Bone marrow (tissue), 2 donors: Measurements from ENCODE around the gene ATP11A.
A peak's percentile ranks its signal among the peaks of the same experiment; 100 is the strongest.
"Not testable (repeated sequence)": the region's sequence is repeated elsewhere in the genome, so short reads cannot be mapped to it uniquely, and the experiment has no call there.

ENCODE experiments used
- DNase-seq, 2 donors: peaks; one replicate each; lab custom pipeline; 2025; lab: John Stamatoyannopoulos, UW

Gene ATP11A

DNA sequence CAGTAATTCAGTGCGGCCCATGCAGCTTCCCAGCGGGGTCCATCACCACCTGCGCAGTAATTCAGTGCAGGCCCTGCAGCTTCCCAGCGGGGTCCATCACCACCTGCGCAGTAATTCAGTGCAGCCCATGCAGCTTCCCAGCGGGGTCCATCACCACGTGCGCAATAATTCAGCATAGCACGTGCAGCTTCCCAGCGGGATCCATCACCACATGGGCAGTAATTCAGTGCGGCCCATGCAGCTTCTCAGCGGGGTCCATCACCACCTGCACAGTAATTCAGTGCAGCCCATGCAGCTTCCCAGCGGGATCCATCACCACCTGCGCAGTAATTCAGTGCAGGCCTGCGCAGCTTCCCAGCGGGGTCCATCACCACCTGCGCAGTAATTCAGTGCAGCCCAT lies 173.5 kb downstream of the ATP11A start:
- DNase-seq: not testable (repeated sequence)

DNA sequence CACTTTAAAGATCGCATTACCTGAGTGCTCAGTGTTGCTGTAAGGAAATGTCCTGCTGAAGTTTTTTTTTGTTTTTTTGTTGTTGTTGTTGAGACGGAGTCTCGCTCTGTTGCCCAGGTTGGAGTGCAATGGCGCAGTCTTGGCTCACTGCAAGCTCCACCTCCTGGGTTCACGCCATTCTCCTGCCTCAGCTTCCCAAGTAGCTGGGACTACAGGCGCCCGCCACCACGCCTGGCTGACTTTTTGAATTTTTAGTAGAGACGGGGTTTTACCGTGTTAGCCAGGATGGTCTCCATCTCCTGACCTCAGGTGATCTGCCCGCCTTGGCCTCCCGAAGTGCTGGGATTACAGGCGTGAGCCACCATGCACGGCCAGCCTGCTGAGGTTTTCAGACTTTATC lies 175.6 kb downstream of the ATP11A start:
- DNase-seq: not testable (repeated sequence)

DNA sequence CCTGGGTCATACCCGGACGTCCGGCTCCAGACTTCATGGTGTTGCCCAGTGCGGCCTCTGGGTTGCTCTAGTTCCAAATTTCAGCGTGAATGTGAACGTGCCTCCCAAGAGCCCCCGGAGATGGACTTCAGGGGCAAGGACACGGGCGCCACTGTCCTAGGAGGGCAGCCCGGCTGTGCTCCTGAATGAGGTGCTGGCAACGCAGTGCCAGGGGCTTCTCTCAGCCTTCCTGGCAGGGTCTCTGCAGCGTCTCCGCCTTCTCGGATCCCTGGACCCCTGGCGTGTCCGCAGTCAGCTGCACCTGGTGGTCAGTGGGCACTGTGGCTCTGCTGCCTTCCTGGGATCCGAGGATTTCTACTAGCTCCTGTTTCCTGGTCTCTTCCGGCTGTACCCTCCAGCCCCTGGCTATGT lies 177.5 kb downstream of the ATP11A start:
- no peak for DNase-seq

DNA sequence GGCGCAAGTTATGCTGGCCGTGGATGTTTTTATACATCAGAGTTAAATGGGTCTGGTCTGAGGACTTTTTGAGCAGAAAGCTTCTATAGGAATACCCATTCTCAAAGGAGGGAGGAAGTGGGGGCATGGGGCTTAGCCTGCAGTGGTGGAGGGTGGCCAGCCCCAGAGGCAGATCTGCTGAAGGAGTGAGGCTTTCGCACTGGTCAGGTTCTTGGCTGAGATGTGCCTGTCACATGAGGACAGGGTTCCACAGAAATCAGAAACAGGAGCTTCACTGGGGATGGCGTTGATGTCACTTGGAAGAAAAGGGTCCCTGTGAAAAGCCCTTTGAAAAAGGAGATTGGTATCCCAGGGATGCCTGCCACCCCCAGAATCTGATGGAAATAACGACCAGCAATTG lies 178.5 kb downstream of the ATP11A start:
- no peak for DNase-seq

DNA sequence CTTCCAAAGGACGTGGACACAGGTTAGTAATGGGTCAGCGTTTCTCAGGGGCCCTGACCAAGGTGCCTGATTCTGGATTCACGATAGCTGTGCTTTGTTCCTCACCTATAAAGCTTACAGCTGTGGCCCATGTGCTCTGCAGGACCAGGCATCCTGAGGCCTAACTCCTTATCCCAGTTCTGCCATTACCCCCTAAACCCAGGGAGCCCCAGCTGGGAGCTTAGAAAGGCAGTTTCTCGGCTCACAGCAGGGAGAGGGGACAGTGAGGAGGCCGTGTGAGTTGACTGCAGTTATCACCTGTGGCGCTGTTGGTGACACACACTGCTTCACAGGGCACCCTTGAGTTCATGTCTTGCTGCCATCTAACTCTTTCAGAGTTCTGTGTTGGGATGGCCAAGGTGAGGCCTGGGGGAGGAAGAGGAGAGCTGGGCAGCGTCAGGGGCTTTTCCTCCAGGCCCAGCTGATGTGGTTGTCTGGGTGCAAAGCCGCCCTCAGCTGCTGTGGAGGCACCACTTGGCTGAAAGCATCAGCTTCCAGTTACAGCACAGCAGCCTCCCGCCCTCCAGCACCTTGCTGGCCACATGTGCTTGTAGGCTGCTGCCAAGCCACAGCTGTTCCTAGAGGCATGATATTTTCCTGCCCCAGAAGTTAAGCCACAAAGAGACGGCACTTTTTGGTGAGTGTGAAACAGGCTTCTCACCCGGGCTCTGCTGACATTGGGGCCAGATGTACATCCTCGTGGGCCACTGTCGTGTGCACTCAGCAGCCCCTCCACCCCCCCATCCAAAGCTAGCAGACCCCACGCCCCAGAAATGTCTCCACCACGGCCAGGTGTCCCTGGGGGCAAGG lies 179.6 kb downstream of the ATP11A start:
- no peak for DNase-seq

DNA sequence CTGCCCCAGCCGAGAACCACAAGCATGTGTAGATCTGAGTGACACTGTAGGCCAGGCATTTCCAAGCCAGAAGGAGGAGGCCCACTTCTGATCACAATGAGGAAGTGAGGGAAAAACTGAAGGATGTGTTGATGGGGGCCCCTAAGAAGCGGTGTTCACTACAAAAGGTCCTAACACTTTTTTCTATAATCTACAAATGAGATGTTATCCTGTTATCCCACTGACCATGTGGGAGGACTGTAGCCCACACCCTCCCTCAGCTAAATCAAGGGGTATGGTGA lies 180.2 kb downstream of the ATP11A start:
- no peak for DNase-seq

DNA sequence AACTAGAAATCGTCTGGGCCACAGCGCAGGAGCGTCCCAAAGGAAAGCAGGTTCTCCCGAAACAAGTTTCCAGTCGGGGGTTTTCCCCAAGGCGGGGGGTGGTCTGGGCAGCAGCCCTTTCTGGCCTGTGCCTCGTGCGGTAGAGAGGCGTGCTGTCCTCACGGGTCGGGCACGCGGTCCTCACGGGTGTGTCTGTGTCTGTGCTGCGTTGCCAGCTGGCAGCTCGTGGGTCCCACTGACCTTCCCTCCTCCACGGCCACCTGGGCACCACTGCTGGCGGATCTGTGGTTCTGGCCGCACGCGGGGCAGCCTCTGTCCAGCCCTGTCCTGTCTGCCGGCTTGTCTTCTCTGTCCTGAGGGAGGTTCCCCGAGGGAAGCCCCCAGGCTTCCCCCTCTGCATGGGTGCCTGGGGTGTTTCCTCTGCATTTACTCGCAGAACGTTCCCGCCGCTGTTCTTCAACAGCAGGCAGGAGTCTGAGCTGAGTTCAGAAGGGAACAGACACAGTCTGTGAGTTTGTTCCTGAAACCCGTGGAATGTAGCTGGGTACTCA lies 181.0 kb downstream of the ATP11A start:
- DNase-seq: no peak

DNA sequence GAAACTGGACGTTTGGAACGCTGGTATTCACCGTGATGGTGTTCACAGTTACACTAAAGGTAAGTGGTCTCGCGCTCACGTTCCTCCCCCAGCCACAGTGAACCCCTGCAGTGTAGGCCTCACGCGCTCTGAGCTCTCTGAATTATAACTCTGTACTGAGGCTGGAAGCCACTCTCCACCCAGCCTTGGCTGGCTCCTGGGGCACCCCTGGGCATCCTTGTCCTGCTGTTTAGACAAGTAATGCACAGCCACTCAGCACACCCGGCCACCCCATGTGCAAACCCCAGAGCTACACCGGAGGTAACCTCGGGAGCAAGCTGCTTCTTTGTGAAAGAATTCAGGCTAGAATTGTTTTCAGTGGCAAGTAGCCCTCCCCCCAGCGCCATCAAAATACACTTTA lies 181.9 kb downstream of the ATP11A start:
- no peak for DNase-seq

DNA sequence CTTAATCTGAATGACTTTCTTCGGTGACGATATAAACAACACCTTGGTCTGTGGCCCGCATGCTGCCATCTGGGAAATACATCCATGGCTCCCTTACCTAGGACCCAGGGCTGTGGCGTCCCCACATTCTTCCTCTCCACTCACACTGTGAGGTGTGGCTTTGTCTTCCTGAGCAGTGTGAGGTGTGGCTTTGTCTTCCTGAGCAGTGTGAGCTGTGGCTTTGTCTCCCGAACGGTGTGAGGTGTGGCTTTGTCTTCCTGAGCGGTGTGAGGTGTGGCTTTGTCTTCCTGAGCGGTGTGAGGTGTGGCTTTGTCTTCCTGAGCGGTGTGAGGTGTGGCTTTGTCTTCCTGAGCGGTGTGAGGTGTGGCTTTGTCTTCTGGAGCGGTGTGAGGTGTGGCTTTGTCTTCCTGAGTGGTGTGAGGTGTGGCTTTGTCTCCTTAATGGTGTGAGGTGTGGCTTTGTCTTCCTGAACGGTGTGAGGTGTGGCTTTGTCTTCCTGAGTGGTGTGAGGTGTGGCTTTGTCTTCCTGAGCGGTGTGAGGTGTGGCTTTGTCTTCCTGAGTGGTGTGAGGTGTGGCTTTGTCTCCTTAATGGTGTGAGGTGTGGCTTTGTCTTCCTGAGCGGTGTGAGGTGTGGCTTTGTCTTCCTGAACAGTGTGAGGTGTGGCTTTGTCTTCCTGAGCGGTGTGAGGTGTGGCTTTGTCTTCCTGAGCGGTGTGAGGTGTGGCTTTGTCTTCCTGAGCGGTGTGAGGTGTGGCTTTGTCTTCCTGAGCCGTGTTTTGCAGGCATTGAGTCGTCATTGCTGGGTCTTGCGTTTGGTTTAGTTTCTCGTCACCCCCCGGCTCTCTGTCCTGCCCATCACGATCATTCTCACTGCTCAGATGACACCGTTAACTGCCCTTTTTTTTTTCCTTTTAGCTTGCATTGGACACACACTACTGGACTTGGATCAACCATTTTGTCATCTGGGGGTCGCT lies 183.1 kb downstream of the ATP11A start:
- not testable (repeated sequence) for DNase-seq

DNA sequence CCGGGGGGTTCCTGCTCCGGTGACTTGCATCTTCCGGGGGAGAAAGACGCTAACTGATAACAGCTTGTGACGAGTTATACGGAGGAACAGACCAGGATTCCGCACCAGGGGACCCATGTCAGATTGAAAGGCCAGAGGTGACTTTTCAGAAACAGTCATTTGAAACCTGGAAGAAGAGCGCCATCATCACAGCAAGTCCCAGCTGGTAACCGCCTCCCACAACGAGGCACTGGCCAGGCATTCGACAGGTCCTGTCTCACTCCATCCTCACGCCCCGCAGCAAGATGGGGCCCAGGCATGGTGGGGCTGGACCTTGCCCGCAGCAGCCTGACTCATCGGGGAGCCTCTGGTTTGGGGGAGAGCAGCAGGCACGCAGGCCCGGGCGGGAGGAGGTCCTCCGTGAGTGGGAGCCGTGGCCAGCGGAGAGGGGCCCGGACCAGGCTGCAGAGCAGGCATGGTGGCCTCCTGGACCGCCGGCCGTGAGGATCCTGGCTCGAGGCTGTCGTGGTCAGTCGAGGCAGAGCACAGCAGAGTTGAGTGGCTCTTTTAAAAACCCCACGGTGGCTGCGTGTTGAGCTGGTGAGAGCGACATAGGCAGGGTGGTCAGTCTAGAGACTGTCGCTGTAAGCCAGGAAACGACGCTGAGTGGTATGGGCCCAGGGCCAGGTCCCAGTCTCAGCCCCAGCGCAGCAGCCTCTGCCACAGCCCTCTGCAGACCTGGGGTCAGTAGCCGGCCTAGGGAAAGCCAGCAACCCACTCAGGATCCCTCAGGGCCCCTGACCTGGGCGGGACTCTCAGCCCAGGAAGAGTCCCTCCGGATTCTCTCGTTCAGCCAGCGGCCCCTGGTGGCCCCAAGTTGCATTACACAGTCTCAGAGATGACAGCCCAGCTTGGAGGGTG lies 184.3 kb downstream of the ATP11A start:
- peak; percentile 14 to 26 for DNase-seq

DNA sequence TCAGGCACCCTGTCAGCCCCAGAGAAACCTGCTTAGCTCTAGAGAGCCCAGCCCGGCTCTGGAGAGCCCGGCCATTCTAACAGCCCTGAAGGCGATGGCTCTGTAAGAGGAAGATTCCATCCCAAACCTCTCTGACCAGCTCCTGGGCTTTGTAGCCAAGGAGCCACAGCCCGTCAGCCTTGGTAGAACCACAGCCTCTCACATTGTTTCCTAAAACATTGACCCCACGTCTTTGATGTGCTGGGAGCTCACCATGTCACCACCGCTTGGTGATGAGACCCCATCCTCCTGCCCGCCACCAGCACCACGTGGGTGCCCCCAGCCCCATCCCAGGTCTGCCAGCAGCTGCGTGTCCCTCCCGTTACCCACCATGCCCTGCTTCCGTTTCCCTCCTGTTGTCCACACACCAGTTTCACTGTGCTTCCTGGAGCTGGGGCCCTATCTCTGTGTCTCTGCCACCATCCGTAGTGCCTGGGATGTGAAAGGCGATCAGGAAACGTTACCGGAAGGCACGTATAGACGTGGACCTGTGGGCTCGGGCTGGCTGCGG lies 185.0 kb downstream of the ATP11A start:
- no peak for DNase-seq

DNA sequence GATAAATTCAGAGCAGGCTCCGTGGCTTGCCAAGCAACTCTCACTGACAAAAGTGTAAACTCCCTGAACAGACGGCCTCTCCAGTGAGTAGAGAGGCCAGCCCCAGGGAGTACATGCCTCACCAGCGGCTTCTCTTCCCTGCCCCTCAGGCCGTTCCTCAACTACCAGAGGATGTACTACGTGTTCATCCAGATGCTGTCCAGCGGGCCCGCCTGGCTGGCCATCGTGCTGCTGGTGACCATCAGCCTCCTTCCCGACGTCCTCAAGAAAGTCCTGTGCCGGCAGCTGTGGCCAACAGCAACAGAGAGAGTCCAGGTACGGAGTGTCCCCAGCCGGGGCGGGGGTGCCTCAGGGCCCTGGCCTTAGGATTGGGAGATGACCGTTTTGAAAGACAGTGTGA lies 185.8 kb downstream of the ATP11A start:
- no peak for DNase-seq

DNA sequence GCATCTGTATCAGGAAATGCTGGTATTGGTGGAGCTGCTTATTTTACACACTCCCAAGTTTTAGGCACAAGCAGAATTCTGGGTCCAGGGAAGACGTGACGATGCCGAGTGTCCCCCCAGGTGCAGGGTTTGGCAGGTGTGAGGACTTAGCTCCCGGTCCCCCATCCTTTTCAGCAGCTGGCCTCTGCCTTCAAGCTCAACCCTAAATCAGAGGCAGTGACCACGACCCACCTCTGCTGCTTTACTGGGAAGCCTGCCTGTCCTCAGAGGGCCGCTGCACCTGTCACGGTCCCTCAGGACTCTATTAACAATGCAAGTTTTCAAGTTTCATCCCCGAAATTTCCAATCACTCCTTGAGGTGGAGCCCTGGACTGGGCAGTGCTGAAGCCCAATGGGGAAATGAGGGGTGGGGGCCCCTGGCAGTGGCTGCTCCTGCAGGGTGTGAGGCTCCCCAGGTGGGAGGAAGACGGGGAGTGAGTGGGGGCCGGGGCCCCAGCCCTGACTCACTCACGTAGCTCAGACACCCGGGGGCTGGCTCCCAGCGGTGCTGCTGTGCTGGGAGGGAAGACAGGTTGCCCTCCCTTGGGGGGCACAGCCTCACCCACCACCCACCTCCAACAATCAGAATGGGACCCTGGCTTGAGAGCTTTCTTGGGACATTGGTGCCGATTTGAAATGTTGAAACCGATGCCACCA lies 186.6 kb downstream of the ATP11A start:
- no peak for DNase-seq

DNA sequence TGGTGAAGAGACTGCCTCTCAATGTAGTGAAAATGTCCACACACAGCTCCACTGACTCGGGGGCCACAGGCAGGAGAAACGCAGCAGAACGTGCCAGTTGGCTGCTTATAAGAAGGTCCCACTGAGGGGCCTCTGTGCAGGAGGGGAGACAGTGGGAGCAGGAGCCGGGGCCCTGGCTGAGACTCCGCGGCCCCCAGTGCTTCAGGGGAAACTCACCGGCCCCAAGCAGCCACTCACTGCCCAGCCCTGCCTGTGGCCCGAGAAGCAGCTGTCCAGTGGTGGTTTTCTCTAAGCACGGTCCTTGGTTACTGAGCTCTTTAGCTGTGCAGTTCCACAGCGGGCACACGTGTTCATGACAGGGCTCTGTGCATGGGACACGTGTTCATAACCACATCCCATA lies 187.2 kb downstream of the ATP11A start:
- DNase-seq: no peak

DNA sequence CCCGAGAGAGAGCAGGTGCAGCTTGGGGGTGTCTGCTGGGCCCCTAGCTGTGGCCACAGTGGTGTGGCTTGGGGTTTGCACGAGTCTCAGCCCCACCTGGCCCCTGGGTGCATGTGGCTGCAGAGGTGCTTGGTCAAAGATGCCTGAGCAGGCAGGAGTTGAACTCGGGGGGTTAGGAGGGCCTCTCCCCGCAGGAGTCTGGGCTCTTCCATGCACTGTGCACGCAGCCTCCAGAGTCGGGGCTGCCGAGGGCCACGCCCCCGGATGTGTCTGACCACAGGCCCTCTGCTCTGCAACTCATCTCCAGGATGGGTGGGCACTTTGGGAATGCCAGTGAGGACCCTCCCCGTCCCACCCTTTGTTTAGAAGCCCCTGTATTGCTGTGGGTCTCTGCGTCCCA lies 187.7 kb downstream of the ATP11A start:
- DNase-seq: no peak

DNA sequence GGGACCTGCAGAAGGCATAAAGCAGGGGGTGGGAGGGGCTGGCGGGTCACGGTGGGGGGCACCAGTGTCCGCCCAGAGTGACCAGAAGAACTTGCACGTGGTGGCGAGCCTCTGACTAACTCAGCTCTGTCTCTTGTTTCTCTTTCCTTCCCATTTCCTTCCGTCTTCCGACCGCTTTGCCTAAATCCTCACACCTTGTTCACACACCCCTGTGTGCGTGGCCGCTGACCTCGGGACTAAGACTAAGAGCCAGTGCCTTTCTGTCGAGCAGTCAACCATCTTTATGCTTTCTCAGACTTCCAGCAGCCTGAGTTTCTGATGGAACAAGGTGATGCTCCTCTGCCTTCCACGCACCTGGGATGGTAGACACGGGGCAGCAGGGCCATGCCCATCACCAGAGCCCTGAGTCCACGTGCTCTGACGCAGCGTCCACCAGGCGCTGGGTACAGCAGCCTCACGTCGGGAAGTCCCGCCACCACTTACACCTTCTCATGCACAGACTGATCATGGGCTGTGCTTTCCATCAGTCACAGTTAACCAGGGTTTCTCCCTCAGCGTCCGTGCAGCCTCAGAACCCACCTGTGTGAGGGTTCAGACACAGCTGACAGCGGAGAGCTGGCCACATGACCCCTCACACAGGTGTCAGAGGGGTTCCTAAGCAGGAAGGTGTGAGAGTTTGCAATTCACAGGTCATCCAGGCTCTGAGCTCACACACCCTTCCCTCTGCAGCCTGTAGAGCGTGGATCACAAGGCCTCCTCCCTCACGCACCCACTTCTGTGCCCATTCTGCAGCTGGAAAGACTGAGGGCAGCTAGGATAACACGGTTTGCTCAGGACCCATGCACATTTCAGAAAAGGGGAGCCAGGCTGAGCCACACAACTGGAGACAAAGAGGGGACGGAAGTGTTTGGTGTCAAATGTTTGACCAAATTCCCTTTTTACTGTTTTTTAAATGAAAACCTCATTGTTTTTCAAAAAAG lies 188.4 kb downstream of the ATP11A start:
- DNase-seq: no peak

DNA sequence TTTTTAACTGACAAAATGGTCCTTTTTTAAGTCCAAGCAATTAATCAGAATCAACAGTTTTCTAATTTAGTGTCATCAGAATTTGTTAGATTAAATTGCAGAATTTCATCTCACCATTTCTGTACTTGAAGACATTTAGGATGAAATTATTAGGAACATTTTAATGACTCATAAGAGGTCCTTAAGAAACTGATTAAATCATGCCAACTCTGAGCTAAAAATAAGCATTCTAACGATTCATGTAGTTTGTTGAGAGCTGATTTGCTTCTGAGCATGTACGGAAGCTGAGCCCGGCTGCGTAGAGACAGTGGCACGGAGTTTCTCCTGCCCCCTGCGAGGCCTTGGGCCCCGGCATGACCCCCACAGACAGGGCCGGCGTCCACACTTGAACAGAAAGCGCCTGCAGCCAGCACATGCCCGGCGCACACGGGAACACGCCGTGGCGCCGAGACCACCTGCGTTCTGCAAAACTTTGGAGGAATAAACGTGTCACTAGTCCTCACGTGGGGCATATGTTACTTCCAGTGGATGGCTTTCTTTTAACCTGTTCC lies 189.5 kb downstream of the ATP11A start:
- DNase-seq: no peak

DNA sequence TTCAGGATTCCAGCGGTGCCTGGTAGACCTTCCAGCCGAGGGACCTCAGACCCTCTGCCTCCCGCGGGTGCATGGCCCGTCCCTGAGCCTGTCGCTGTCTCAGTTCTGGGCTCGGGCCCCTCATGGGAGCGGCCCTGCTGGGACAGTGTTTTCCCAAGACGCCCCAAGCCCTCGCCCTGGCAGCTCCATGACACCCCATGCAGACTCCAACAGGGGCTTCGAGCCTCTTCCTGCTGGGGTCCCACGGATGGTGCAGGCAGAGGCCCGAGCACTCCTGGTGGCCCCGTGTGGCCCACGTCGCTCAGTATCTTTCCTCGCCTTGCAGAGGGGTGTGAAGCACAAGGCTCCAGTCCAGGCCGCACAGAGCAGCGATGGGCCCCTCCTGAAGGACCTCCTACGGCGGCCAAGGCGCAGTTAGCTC lies 190.4 kb downstream of the ATP11A start:
- no peak for DNase-seq

DNA sequence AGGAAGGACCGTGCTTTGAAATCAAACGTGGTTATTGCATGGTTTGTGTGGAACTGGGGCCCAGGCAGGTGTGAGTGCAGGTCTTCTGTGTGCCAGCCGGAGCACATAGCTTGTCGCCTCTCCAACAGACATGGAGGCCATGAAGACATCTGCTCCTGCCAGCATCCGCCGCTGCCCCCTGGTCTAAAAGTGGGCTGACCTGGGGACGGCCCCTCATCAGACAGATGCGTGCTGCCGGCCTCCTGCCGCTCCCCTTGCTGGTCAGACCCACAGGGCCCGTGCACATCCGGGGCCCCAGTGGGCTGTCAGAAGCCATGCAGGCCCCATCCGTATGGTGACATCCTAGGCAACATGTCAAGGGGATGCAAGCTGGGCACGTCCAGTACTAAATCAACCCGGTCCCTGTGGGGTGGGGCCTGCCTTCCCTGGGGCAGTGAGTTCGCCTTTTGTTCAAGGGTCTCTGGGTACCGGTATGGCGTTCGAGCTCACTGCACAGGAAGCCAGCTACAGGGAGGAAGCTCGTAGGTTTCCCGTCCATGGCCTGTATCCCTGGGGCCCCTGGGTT lies 191.2 kb downstream of the ATP11A start:
- no peak for DNase-seq
